Calu3 (cell line): ENCODE measurements around the gene EFHC2. TPM values are rescaled to one million over a fixed set of nuclear protein-coding genes. Genes with fewer than 3 reads are reported as not detected.

Experiments
- BruUV-seq: library from RNA; stranded (reverse); fragments of 400-500 nt; replicated peaks from 2 replicates; lab custom pipeline; 2021; lab: Mats Ljungman, UMichigan
- CTCF ChIA-PET: fragments of 300-600 bp; sonication (Branson Sonifier 250); formaldehyde crosslinking; loops from one replicate; lab custom pipeline; 2022; ENCODE audit warnings: antibody characterized with exemption; lab: Charles Lee
- DNase-seq: peaks from one replicate; pipeline ENCODE4 v3.0.0; 2022
- H3K27ac Mint-ChIP-seq: one replicate; pipeline ENCODE4 v1.8.0; 2022; ENCODE audit warnings: mixed read lengths; ENCODE audit not compliant: unreplicated experiment
- H3K27me3 Mint-ChIP-seq: one replicate; pipeline ENCODE4 v1.8.0; 2022; ENCODE audit warnings: mixed read lengths; ENCODE audit not compliant: unreplicated experiment
- H3K36me3 Mint-ChIP-seq: one replicate; pipeline ENCODE4 v1.8.0; 2022; ENCODE audit warnings: mild to moderate bottlenecking, moderate library complexity, mixed read lengths; ENCODE audit not compliant: insufficient read depth, unreplicated experiment
- H3K4me1 Mint-ChIP-seq: one replicate; pipeline ENCODE4 v1.8.0; 2022; ENCODE audit warnings: mild to moderate bottlenecking, low read depth, mixed read lengths; ENCODE audit not compliant: unreplicated experiment
- H3K4me3 Mint-ChIP-seq: one replicate; pipeline ENCODE4 v1.8.0; 2022; ENCODE audit warnings: mild to moderate bottlenecking, low read depth, moderate library complexity, mixed read lengths; ENCODE audit not compliant: unreplicated experiment
- H3K9me3 Mint-ChIP-seq: one replicate; pipeline ENCODE4 v1.8.0; 2022; ENCODE audit warnings: low read depth, mixed read lengths; ENCODE audit not compliant: unreplicated experiment
- intact Hi-C: fragments of 100-400 bp; cut with micrococcal nuclease; formaldehyde crosslinking; loops from one replicate; pipeline ENCODE4 v1.10.0; 2022; ENCODE audit not compliant: unreplicated experiment
- total RNA-seq: library from RNA; stranded (reverse); gene quantifications from 2 replicates; pipeline ENCODE4 v1.2.3, GENCODE V29; 2022
- TF ChIP-seq, protein P1 (sequence below): fragments of 200-600 bp; IDR thresholded peaks from one replicate; pipeline ENCODE4 v1.8.0; 2022; ENCODE audit warnings: antibody characterized with exemption; ENCODE audit not compliant: unreplicated experiment

Gene EFHC2
- total RNA-seq, 1 experiment from 2014 or later, result 1.7 TPM

DNA sequence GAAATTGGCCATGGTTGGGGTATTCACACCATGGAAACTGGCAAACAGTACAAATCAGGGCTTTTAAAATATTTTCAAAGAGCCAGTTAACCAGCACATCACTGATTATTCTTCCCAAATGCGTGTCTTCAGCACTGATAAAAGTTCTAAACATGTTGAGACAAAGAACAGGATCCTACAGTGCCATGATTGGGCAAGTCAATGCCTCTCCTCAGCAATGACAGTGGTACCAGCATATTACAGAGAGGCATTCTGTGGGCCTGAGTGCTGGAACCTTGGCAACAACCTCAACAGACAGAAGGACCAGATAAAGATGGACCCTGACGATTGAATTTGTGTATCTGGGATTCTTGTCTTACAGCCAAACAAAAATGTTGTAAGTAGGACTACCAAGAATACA is 108.9 kb downstream of the EFHC2 start:
- no peaks in the 10 kb centered on the region for H3K27me3 Mint-ChIP-seq

DNA sequence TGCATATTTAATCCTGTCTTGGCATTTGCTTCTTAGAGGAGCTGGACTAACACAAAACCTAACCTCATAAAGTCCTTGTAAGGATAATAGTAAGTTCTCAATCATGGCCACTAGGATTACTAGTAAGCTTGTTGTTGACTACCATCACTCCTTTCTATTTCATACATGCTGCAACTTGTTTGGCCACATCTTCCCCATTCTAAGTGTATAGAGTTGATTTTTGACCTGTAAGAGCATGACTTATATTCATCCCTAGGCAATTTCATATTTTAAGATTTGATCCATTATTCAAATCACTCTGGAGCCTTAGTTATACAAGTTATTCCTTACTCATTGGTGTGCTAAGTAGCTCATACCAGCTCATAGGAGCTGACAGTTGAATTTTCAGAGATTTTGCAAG is 109.4 kb downstream of the EFHC2 start:
- TF ChIP-seq, protein P1, sequence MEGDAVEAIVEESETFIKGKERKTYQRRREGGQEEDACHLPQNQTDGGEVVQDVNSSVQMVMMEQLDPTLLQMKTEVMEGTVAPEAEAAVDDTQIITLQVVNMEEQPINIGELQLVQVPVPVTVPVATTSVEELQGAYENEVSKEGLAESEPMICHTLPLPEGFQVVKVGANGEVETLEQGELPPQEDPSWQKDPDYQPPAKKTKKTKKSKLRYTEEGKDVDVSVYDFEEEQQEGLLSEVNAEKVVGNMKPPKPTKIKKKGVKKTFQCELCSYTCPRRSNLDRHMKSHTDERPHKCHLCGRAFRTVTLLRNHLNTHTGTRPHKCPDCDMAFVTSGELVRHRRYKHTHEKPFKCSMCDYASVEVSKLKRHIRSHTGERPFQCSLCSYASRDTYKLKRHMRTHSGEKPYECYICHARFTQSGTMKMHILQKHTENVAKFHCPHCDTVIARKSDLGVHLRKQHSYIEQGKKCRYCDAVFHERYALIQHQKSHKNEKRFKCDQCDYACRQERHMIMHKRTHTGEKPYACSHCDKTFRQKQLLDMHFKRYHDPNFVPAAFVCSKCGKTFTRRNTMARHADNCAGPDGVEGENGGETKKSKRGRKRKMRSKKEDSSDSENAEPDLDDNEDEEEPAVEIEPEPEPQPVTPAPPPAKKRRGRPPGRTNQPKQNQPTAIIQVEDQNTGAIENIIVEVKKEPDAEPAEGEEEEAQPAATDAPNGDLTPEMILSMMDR, result no peak
- intact Hi-C loops, result no loop called here
- no peak for DNase-seq
- Mint-ChIP-seq H3K27ac (no peak overlapping the region), H3K4me1 (no peaks in the 10 kb centered on the region), H3K36me3 (no peaks in the 10 kb centered on the region), H3K4me3 (no peak overlapping the region), H3K9me3 (no peaks in the 10 kb centered on the region), H3K27me3 (no peaks in the 10 kb centered on the region)
- no TSS peak for BruUV-seq
- CTCF ChIA-PET, result no interaction called here

More for the DNA sequence above, 108.9 kb downstream of the EFHC2 start:
- no TSS peak for BruUV-seq
- no peaks in the 10 kb centered on the region for H3K9me3 Mint-ChIP-seq
- H3K4me3 Mint-ChIP-seq, result no peak overlapping the region
- CTCF ChIA-PET, result no interaction called here
- TF ChIP-seq, protein P1, result no peak
- intact Hi-C loops, result no loop called here
- DNase-seq, result no peak
- no peaks in the 10 kb centered on the region for H3K4me1 Mint-ChIP-seq
- H3K27ac Mint-ChIP-seq, result no peak overlapping the region
- no peaks in the 10 kb centered on the region for H3K36me3 Mint-ChIP-seq

- no peaks in the 10 kb centered on the region for H3K9me3 Mint-ChIP-seq
- CTCF ChIA-PET, result interaction anchor here (0.6 kb wide), 1 partner anchor 200 kb away, joined by 3 read pairs; no protein-coding TSS in a partner anchor
- no peak overlapping the region for H3K27ac Mint-ChIP-seq
- intact Hi-C loops, result no loop called here
- H3K27me3 Mint-ChIP-seq, result no peaks in the 10 kb centered on the region
- DNase-seq, result no peak
- no peak overlapping the region for H3K4me3 Mint-ChIP-seq
- H3K4me1 Mint-ChIP-seq, result no peaks in the 10 kb centered on the region
- no TSS peak for BruUV-seq
- H3K36me3 Mint-ChIP-seq, result no peaks in the 10 kb centered on the region
- TF ChIP-seq, protein P1, result no peak
These were observed 111.4 kb downstream of the EFHC2 start for GRCh38 chrX:44232081-44232480.

DNA sequence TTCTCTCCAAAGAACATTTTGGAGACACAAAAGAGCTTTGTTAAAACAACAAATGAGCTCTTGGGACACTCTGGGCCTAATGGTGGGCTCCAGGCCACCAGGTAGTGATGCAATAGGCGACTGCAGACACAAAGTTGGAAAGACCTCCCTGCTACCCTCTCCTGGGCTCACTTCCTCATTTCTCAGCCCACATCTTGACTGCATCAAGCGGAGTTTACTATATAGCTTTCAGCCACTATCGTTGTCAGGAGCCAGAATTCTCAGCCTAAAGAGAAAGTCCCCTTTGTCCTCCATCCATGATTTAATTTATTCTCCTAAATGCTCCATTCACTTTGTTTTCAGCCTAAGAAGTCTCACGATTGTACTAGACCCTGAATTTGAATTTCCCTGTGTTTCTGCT is 114.9 kb downstream of the EFHC2 start:
- no peak overlapping the region for H3K4me3 Mint-ChIP-seq
- H3K27me3 Mint-ChIP-seq, result no peaks in the 10 kb centered on the region
- DNase-seq, result no peak
- CTCF ChIA-PET, result no interaction called here
- no peak overlapping the region for H3K27ac Mint-ChIP-seq
- H3K36me3 Mint-ChIP-seq, result no peaks in the 10 kb centered on the region
- no peaks in the 10 kb centered on the region for H3K9me3 Mint-ChIP-seq
- TF ChIP-seq, protein P1, result no peak
- peaks cover 29% of the 10 kb centered on the region for H3K4me1 Mint-ChIP-seq
- no TSS peak for BruUV-seq
- intact Hi-C loops, result no loop called here
